ENCODE data around the gene RAB4A. TPM values are rescaled to one million over a fixed set of nuclear protein-coding genes. Genes with fewer than 3 reads are reported as not detected.

Gene RAB4A
- total and polyA plus RNA-seq, 2 of the 4 experiments (the other 2 are of a cell fraction): 25.6 to 26.2 TPM

DNA sequence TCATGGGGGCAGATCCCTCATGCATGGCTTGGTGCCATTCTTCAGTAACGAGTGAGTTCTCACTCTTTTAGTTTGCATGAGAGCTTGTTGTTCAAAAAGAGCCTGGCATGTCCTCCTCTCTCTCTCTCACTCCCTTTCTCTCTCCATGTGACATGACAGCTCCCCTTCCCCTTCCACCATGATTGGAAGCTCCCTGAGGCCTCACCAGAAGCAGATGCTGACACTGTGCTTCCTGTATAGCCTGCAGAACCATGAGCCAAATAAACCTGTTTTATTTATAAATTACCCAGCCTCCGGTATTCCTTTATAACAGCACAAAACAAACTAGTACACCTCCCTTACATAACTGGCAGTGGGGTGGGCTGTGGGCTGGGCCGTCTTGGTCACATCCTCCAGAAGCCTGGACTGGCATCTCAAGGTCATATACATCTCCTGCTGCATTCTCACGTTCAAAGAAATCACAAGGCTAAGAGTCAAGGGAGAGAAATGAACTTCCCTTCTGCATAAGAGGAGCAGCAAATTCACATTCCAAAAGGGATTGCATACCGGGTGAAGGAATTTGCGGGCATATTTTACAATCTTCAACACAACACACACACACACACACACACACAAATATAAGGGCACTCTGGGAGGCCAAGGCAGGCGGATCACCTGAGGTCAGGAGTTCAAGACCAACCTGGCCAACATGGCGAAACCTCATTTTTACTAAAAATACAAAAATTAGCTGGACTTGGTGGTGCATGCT is 74.2 kb downstream of the RAB4A start (continued):
- TF ChIP-seq POLR2A (IDR thresholded peaks at IDR 0.05; ENCODE audit: low read depth, low read length): no peak

GRCh38 chr1:229347528-229347927 is 76.6 kb downstream of the RAB4A start:
- no peak overlapping the region for H2BK120ac ChIP-seq (ENCODE audit: low read depth, low read length)
- H2BK5ac ChIP-seq (ENCODE audit: low read depth, low read length, poor library complexity, severe bottlenecking): no peak overlapping the region
- dilution Hi-C loops (cut with HindIII; ENCODE audit: low sequenced_read_pairs, unreplicated experiment): no loop called here
- no peak overlapping the region for H3K56ac ChIP-seq (ENCODE audit: extremely low read depth, insufficient read depth, low read length)
- H3K14ac ChIP-seq (replicated peaks; ENCODE audit: low read depth, low read length): no peak overlapping the region
- H3K18ac ChIP-seq (ENCODE audit: low read depth, low read length): no peak overlapping the region
- intact Hi-C loops (cut with micrococcal nuclease): loop anchor here (5.0 kb wide), 1 partner anchor 60 kb away; no protein-coding TSS in a partner anchor
- H3K4me1 ChIP-seq (ENCODE audit: control insufficient read depth, insufficient read depth, low read length): no peaks in the 10 kb centered on the region
- no peak overlapping the region for H3K4me3 ChIP-seq (ENCODE audit: insufficient read depth, low read depth, low read length)
- BruUV-seq (replicated peaks): no TSS peak
- ChIA-PET POLR2A (ENCODE audit: unreplicated experiment) (no interaction called here), CTCF (interaction anchor here (0.6 kb wide), 2 partner anchors 36 to 75 kb away, joined by 4 to 7 read pairs; no protein-coding TSS in a partner anchor)
- no peak overlapping the region for H3K27ac ChIP-seq (ENCODE audit: insufficient read depth, low read length)
- no peak overlapping the region for H4K8ac ChIP-seq (ENCODE audit: low read depth in 2 of 2, low read length in 2 of 2)
- H3K9me1 ChIP-seq (ENCODE audit: insufficient read depth, low read length): no peaks in the 10 kb centered on the region
- in situ Hi-C loops (cut with MboI; ENCODE audit: low sequenced_read_pairs): no loop called here
- no peaks in the 10 kb centered on the region for H3K36me3 ChIP-seq (ENCODE audit: control insufficient read depth, insufficient read depth, low read length)
- no CpG with 5 or more reads among the region's 3 CpGs for WGBS, 2 experiments (ENCODE audit: extremely low coverage in 2 of 2, insufficient read length in 1 of 2)
- H4K5ac ChIP-seq (ENCODE audit: low read depth, low read length): no peak overlapping the region
- no peak for TF ChIP-seq MAZ (IDR thresholded peaks at IDR 0.05; ENCODE audit: borderline replicate concordance, low read depth, low read length)
- no peak for TF ChIP-seq CHD1 (IDR thresholded peaks at IDR 0.05; ENCODE audit: low read depth, low read length)
- no peak for TF ChIP-seq NFE2L2 (IDR thresholded peaks at IDR 0.05; ENCODE audit: low read depth, low read length)
- no peak overlapping the region for H2AFZ ChIP-seq (replicated peaks; ENCODE audit: low read length, poor library complexity)
- H3K79me1 ChIP-seq (ENCODE audit: low read depth in 1 of 2, low read length in 2 of 2): no peaks in the 10 kb centered on the region
- H3K23ac ChIP-seq (ENCODE audit: low read depth, low read length): no peak overlapping the region
- H3K9ac ChIP-seq (ENCODE audit: low read depth, low read length): no peak overlapping the region
- H2BK15ac ChIP-seq (ENCODE audit: low read depth, low read length): no peak overlapping the region
- no peak overlapping the region for H3K4ac ChIP-seq (ENCODE audit: low read depth, low read length)
- no peak overlapping the region for H2AK9ac ChIP-seq (replicated peaks; ENCODE audit: low read depth, low read length, poor library complexity)
- no peaks in the 10 kb centered on the region for H4K20me1 ChIP-seq (ENCODE audit: insufficient read depth, low read length)
- DNase-seq (no peak), ATAC-seq (ENCODE audit: low read depth) (no peak)
- H4K91ac ChIP-seq (ENCODE audit: insufficient read depth, low read depth, low read length): no peak overlapping the region
- no peak overlapping the region for H2BK20ac ChIP-seq (ENCODE audit: low read depth, low read length)
- H3K9me3 ChIP-seq (ENCODE audit: control insufficient read depth, insufficient read depth, low read length): 0 out of 2 replicates have a peak, but pooled peaks cover 2% of the 10 kb centered on the region
- H3K27me3 ChIP-seq (ENCODE audit: control insufficient read depth, insufficient read depth, low read length): peaks cover 19% of the 10 kb centered on the region
- no peak overlapping the region for H2AK5ac ChIP-seq (ENCODE audit: low read depth, low read length)
- no peak overlapping the region for H3K4me2 ChIP-seq (ENCODE audit: low read depth, low read length)

Data from IMR-90 (cell line).